Retinal pigment epithelial cell (primary cell): ENCODE data around the gene DEFB112.

Source experiments
- DNase-seq: peaks from one replicate; pipeline ENCODE4 v3.0.0-alpha.2; 2010; ENCODE audit warnings: low read depth
- H3K4me3 ChIP-seq: 2 replicates; pipeline ENCODE4 v1.5.1; 2011; ENCODE audit warnings: mild to moderate bottlenecking, low read length, control low read depth, moderate library complexity
- CTCF ChIP-seq: conservative IDR thresholded peaks from 2 replicates; pipeline ENCODE4 v1.5.1; 2011; ENCODE audit warnings: low read depth, low read length, control low read depth, inconsistent platforms

Gene DEFB112

GRCh38 chr6:50049829-50050228 lies at the start of gene DEFB112:
Gene DEFB112 (minus strand): TSS chr6:50049929. CDS start chr6:50049869, 60 bp downstream.
- DNase-seq: no peak
- no peak within 1 kb of the TSS for H3K4me3 ChIP-seq
- no peak for TF ChIP-seq CTCF

DNA sequence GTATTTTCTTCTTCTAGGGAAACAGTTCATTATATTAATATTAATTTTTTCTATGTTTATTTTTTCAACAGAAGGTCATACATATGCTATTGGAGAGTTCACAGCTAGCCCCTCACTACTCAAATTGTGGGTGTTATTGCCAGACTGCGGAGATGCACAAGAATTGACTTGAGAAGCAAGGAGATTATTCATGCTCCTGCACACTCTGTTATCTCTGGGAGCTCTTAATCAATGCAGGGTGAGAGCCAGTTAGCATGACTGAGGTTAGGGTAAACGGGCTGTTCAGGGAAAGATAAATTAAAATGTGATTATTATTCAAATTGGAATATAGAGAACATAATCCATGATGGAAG lies 48.9 kb upstream of the DEFB112 start:
- no peak for TF ChIP-seq CTCF
- no peak for DNase-seq
- no peak overlapping the region for H3K4me3 ChIP-seq

- no peak for TF ChIP-seq CTCF
- DNase-seq: no peak
- H3K4me3 ChIP-seq: no peak overlapping the region
These were observed 48.4 kb upstream of the DEFB112 start for GRCh38 chr6:50097966-50098640.

DNA sequence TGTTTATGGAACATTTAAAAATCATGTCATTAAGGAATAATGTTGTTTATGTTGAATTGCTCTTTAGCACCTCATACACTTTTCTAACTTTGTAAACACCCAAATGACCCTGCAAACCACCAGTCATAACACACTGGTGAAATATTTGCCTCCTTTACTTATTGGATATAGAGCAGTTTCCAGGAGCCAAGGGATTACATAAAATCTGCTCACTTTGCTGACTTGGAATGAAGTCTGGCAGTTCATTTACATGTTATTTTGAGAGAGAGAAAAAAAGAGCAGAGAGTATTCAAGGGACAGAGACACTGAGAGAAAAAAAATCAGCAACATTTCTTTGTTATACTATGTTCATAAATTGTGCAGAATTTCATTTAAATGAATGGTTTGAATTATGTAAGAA lies 46.6 kb upstream of the DEFB112 start:
- no peak for TF ChIP-seq CTCF
- H3K4me3 ChIP-seq: no peak overlapping the region
- DNase-seq: no peak

GRCh38 chr6:50093938-50094272 lies 44.2 kb upstream of the DEFB112 start:
- no peak for DNase-seq
- no peak overlapping the region for H3K4me3 ChIP-seq
- TF ChIP-seq CTCF: no peak

DNA sequence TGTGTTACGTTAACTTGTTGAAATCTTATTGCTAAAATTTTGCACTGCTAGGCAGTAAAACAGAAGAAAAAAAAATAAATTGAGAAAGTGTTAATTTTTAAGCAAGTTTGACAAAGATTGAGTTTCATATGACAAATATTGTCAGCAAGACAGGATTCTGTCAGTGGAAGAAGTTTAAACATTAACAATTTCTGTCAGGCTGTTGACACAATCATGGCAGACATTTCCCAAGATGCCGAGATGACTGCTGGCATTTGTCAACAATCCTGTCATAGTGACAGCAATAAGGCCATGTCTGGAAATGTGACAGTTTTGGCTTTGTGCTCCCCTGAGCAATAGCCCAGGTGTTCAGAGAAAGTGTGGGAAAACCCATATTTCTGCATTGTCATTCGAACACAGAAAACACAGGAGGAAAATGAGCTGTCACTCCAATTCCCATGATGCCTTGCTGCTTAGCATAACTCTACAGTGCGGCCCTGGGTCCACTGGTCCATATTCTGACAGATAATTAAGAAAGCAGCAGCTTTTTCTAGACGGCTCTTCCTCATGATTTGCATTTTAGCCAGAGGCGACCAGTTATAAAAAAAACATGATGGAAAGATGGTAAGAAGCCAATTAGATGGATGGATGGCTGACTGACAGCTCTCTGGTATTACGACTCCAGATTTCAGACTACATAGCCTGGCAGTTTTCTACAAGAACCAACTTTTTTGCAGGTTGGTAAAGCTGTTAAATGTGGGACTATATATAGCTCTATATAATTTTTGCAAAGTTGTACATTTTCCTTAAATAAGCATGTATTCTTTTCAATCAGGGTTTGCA lies 43.6 kb upstream of the DEFB112 start:
- H3K4me3 ChIP-seq: no peak overlapping the region
- no peak for DNase-seq
- TF ChIP-seq CTCF: no peak

GRCh38 chr6:50091641-50092040 lies 41.9 kb upstream of the DEFB112 start:
- no peak for TF ChIP-seq CTCF
- H3K4me3 ChIP-seq: no peak overlapping the region
- no peak for DNase-seq
